Measurements from ENCODE around the gene DNHD1.

Gene DNHD1

DNA sequence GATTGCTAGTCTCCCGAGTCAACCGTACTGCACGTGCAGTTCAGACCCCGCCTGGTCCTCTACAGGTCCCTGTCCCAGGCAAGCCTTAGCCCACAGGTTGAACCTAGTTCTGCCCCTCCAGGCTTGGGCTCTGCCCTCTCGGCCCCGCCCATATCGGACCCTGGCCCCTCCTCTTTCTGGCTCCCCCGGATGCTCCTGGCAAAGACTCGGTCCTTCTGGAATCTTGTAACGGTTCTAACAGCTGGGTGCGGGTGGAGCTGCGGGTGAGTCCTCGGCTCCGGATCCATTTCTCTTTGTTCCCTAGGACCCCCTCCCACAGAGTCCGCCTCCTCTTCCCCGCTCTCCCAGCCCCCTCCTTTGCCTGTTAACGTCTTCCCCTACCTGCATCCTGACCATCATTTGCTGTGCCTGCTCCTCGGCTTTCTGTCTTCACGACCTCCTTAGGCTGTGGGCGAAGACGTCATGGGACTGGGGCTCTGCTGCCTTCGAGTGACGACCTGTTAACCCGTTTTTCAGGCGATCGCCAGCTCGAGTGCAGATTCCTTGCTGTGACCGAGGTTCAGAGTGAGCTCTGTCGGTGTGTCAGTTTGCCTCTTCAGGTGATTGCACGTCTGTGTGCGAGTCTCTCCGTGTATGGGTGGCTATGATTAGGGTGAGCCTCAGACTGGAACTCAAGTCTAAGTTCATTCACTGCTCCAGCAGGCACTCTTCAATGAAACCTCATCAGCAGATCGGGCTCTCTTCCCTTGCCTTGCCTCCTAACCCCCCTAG, at the start of gene DNHD1:
DNHD1 (plus strand) TSS at position 212 of the 771 bp plus-strand sequence. CDS start 936 bp downstream, outside the sequence.
- no peak within 1 kb of the TSS for H3K4me3 ChIP-seq (ENCODE audit: low read depth, low read length)
- no peak for TF ChIP-seq CTCF (IDR thresholded peaks at IDR 0.05; ENCODE audit: control insufficient read depth, extremely low read depth, insufficient read depth)
- no peak for DNase-seq (ENCODE audit: low read depth)

DNA sequence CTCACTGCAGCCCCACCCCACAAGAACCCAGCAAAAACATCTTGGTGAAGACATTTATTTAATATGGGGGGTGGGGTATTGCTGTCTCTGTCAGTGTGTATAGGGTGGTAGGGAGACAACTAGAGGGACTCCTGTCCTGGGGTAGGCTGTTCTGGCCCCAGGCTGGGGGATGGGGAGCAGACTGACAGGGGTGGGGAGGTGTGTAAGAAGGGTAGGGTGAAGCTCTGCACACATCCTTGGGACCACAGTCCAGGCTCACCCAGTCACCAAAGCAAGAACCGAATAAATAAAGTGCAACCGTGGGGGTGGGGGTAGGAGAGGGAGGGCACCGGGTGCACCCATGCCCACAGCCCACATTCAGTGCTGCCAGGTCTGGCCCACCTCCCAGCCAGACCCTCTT, 48.5 kb upstream of the DNHD1 start:
- no peak for TF ChIP-seq CTCF (IDR thresholded peaks at IDR 0.05; ENCODE audit: control insufficient read depth, extremely low read depth, insufficient read depth)
- DNase-seq (ENCODE audit: low read depth) = no peak
- no peak overlapping the region for H3K4me3 ChIP-seq (ENCODE audit: low read depth, low read length)

GRCh38 chr11:6452219-6452618, 44.9 kb upstream of the DNHD1 start:
- no peak for DNase-seq (ENCODE audit: low read depth)
- no peak overlapping the region for H3K4me3 ChIP-seq (ENCODE audit: low read depth, low read length)
- no peak for TF ChIP-seq CTCF (IDR thresholded peaks at IDR 0.05; ENCODE audit: control insufficient read depth, extremely low read depth, insufficient read depth)

DNA sequence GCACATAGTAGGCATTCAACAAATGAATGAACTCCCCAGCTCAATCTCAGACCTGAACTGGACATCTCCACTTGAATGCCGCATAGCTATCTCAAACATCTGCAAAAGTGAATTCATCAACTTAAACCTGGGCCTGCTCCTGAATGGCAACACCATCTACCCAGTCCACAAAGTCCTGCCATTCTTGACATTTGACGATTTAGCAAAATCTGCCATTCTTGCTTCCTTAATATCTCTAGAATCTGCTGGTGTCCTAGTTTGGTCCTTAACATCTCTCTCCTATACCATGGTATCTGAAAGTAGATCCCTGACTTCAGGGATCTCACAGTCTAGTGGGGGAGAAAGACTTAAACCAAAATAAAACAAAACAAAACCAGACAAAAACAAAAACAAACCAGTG, 43.9 kb upstream of the DNHD1 start:
- no peak for TF ChIP-seq CTCF (IDR thresholded peaks at IDR 0.05; ENCODE audit: control insufficient read depth, extremely low read depth, insufficient read depth)
- no peak for DNase-seq (ENCODE audit: low read depth)
- no peak overlapping the region for H3K4me3 ChIP-seq (ENCODE audit: low read depth, low read length)

GRCh38 chr11:6455070-6455469, 42.0 kb upstream of the DNHD1 start:
- TF ChIP-seq CTCF (IDR thresholded peaks at IDR 0.05; ENCODE audit: control insufficient read depth, extremely low read depth, insufficient read depth) = no peak
- no peak overlapping the region for H3K4me3 ChIP-seq (ENCODE audit: low read depth, low read length)
- no peak for DNase-seq (ENCODE audit: low read depth)

GRCh38 chr11:6456361-6457073, 40.6 kb upstream of the DNHD1 start:
- TF ChIP-seq CTCF (IDR thresholded peaks at IDR 0.05; ENCODE audit: control insufficient read depth, extremely low read depth, insufficient read depth) = no peak
- H3K4me3 ChIP-seq (ENCODE audit: low read depth, low read length) = no peak overlapping the region
- no peak for DNase-seq (ENCODE audit: low read depth)
